Breast epithelium (tissue), 4 donors: ENCODE results near the gene MAP2K3. TPM values are rescaled to one million over a fixed set of nuclear protein-coding genes. Genes with fewer than 3 reads are reported as not detected.

Source experiments
- DNase-seq, 2 donors: peaks; one replicate each; pipeline ENCODE4 v3.0.0-alpha.2; 2019; ENCODE audit warnings: low spot score in 2 of 2
- H3K27ac ChIP-seq, 2 donors: fragments of 200-600 bp; sonication (generic) in 1 of 2; one replicate each; pipeline ENCODE4 v1.5.1; 2016 to 2019; ENCODE audit warnings: mild to moderate bottlenecking in 1 of 2
- H3K27me3 ChIP-seq, 2 donors: fragments of 200-600 bp; sonication (generic) in 1 of 2; one replicate each; pipeline versions ENCODE4 v1.5.1 to v1.6.0; 2017 to 2019; ENCODE audit warnings: control low read depth in 1 of 2, mild to moderate bottlenecking in 1 of 2
- H3K36me3 ChIP-seq: fragments of 200-600 bp; one replicate; pipeline ENCODE4 v1.5.1; 2019
- H3K4me1 ChIP-seq, 2 donors: fragments of 200-600 bp; sonication (generic); one replicate each; pipeline ENCODE4 v1.5.1; 2016 to 2019; ENCODE audit warnings: control low read depth in 1 of 2
- H3K4me3 ChIP-seq, 3 donors: fragments of 200-600 bp; sonication (generic); 1 replicate in 2 of 3; 2 replicates in 1 of 3; pipeline ENCODE4 v1.5.1; 2016 to 2019; ENCODE audit warnings: mild to moderate bottlenecking in 3 of 3, moderate library complexity in 2 of 3
- H3K9me3 ChIP-seq, 2 donors: fragments of 200-600 bp; sonication (generic) in 1 of 2; one replicate each; pipeline ENCODE4 v1.5.1; 2016 to 2019; ENCODE audit warnings: control low read depth in 1 of 2
- POLR2A ChIP-seq: fragments of 450-650 bp; IDR thresholded peaks from one replicate; pipeline ENCODE4 v1.6.1; 2016; ENCODE audit warnings: antibody characterized with exemption, mild to moderate bottlenecking, moderate library complexity
- POLR2AphosphoS5 ChIP-seq, 3 donors: sonication (generic); formaldehyde crosslinking; IDR thresholded peaks; one replicate each; pipeline ENCODE4 v1.6.1; 2017; ENCODE audit warnings: antibody characterized with exemption in 3 of 3
- intact Hi-C: fragments of 100-400 bp; cut with DNase I; formaldehyde crosslinking; loops from one replicate; pipeline ENCODE4 v1.15.1; 2023; ENCODE audit warnings: low total_unique reads
- total RNA-seq, 3 donors: library from RNA; depleted of rRNA; stranded (reverse); fragments of >200 nt; gene quantifications; one replicate each; pipeline ENCODE4 v1.1.0, GENCODE V29; 2016
- TF ChIP-seq, protein P1 (sequence below), 3 donors: fragments of 450-650 bp; IDR thresholded peaks; one replicate each; pipeline ENCODE4 v1.5.1; 2016 to 2017; ENCODE audit warnings: antibody characterized with exemption in 3 of 3, mild to moderate bottlenecking in 3 of 3, moderate library complexity in 3 of 3

MAP2K3 gene
- total RNA-seq, 3 donors from 2014 or later, result 16.0 to 26.9 (median 22.0) TPM

DNA sequence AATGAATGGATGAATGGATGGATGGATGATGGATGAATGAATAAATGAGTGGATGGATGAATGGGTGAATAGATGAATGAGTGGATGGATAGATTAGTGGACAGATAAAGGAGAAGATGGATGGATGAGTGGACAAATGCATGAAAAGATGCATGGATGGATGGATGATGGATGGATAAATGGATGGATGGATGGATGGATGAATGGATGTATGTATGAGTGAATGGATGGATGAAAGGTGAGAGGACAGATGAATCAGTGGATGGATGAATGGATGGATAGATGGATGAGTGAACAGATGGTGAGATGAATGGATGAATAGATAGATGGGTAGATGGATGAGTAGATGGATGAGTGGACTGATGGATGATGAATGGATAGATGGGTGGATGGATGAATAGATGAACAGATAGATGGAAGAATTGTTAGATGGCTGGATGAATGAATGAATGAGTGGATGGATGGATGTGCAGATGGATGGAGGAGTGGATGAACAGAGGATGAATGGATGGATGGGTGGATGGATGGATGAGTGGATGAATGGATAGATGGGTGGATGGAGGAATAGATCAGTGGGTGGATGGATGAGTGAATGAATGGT is 77.9 kb downstream of the MAP2K3 start:
- H3K36me3 ChIP-seq, result no peaks in the 10 kb centered on the region
- H3K4me1 ChIP-seq, result no peaks in the 10 kb centered on the region
- no peaks in the 10 kb centered on the region for H3K9me3 ChIP-seq
- intact Hi-C loops, result loop anchor here (10.0 kb wide), 1 partner anchor 1988 kb away; the partner anchor contains the start of gene MAPK7
- no peak overlapping the region for H3K27ac ChIP-seq
- TF ChIP-seq, protein P1, sequence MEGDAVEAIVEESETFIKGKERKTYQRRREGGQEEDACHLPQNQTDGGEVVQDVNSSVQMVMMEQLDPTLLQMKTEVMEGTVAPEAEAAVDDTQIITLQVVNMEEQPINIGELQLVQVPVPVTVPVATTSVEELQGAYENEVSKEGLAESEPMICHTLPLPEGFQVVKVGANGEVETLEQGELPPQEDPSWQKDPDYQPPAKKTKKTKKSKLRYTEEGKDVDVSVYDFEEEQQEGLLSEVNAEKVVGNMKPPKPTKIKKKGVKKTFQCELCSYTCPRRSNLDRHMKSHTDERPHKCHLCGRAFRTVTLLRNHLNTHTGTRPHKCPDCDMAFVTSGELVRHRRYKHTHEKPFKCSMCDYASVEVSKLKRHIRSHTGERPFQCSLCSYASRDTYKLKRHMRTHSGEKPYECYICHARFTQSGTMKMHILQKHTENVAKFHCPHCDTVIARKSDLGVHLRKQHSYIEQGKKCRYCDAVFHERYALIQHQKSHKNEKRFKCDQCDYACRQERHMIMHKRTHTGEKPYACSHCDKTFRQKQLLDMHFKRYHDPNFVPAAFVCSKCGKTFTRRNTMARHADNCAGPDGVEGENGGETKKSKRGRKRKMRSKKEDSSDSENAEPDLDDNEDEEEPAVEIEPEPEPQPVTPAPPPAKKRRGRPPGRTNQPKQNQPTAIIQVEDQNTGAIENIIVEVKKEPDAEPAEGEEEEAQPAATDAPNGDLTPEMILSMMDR (IDR thresholded peaks at IDR 0.05), result no peak
- TF ChIP-seq POLR2A, result no peak
- TF ChIP-seq POLR2AphosphoS5 (IDR thresholded peaks at IDR 0.05), result no peak
- H3K4me3 ChIP-seq, result no peak overlapping the region
- DNase-seq, result no peak
- H3K27me3 ChIP-seq, result no peaks in the 10 kb centered on the region

DNA sequence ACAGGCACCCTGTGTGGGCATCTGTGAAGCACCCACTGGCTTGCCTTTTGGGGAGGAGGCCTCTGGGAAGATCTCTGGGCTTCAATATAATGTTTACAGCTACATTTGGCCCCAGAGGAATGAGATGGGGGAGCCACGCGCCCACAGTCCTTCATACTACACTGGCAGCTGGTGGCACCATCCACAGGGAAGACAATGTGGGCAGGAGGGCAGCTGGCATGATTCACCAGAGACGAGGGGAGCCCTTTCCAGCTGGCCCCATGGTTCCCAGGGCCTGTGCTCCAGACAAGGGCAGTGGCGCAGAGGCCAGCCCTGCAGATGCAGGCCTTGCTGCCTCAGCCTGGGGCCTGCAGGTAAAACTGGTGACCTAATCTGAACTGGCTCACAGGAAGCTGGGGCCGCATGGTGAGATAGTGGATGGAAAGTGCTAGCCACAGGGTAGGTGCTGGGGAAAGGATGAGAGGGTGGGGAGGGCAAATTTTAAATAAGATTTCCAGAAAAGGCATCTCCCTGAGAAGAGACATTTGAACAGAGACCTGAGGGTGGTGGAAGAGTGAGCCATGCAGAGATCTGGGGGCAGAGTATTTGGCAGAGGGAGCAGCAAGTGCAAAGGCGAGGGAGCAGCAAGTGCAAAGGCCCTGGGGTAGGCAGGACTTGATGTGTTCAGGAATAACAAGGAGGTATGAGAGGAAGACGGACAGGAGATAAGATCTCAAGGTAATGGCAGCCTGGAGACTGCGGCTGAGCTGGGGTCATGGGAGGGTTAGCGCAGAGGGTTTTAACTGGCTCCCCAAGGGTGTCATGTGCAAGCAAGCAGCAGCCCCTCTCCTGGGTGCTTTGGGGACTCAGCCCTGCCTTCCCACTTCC is 79.5 kb downstream of the MAP2K3 start:
- H3K27me3 ChIP-seq, result no peaks in the 10 kb centered on the region
- intact Hi-C loops, result loop anchor here (10.0 kb wide), 1 partner anchor 1989 kb away; the partner anchor contains the start of gene MAPK7
- DNase-seq, result no peak
- H3K4me1 ChIP-seq, result no peaks in the 10 kb centered on the region
- H3K27ac ChIP-seq, result no peak overlapping the region
- TF ChIP-seq, protein P1 (IDR thresholded peaks at IDR 0.05), result no peak
- TF ChIP-seq POLR2A (no peak), POLR2AphosphoS5 (IDR thresholded peaks at IDR 0.05) (no peak)
- H3K9me3 ChIP-seq, result no peaks in the 10 kb centered on the region
- no peaks in the 10 kb centered on the region for H3K36me3 ChIP-seq
- no peak overlapping the region for H3K4me3 ChIP-seq

Other genes with a start within 250 kb of the MAP2K3 start
- gene USP22, start 241.7 kb upstream of the MAP2K3 start, total RNA-seq, result 100 to 1,000 TPM; 115 to 156 (median 139) TPM
- gene DHRS7B, start 157.7 kb upstream of the MAP2K3 start, total RNA-seq, result 10 to 100 TPM; 53.7 to 64.0 (median 60.9) TPM
- 10 to 100 TPM; 28.1 to 34.1 (median 33.1) TPM for gene TMEM11, start 70.5 kb upstream of the MAP2K3 start, total RNA-seq
- gene NATD1, start 31.3 kb upstream of the MAP2K3 start, total RNA-seq, result 10 to 100 TPM in 1 of 3 donors, 1 to 10 TPM in 2; 8.2 to 11.8 (median 8.6) TPM
- 1 to 10 TPM in 1 of 3 donors, under 1 TPM in 2; 0.73 to 1.4 (median 0.98) TPM for gene KCNJ12, start 91.6 kb downstream of the MAP2K3 start, total RNA-seq